ENCODE measurements around the gene ADSL.

ADSL gene

DNA sequence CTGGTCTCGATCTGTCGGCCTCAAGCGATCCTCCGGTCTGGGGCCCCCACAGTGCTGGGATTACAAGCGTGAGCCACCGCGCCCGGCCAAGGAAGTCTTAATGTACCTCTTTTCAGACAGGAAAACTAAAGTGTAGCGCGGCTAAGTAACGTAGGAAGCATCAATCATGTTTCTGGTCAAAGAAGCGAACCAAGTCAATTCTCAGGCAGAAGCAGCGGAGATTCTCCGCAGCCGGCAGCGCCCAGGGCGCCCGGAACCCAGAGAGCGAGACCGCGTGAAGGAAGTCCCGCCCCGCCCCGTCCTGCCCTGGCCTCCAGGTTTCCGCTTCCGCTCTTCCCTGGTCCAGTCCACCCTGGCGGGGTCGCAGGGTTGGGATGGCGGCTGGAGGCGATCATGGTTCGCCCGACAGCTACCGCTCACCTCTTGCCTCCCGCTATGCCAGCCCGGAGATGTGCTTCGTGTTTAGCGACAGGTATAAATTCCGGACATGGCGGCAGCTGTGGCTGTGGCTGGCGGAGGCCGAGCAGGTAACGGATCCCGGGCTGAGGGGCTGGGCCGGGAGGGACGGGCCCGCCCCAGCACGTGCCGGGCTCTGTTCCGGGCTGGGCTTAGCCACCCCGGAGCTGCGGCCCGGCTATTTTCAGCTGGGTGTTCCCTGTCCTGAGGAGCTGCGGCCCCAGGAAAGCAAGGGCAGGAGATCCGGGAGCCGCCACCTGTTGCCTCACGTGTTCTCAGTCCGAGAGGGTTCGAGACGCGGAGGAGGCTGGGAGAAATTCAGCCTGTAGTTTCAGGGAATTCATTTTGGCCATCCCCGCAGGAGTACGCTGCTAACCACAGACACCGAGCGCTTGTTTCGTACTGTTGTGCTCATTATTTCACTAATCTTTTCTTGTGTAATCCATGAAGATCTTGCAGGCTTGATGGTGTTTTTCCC lies at the start of gene ADSL:
Gene ADSL, plus strand, starts transcription at position 316 of the 934 bp plus-strand sequence. Its CDS starts 59 bp downstream, at position 375.
- no peak for TF ChIP-seq CTCF (conservative IDR thresholded peaks at IDR 0.05)
- TF ChIP-seq ZFX (IDR thresholded peaks at IDR 0.05): peak; percentile 59
- peak within 1 kb of the TSS; percentile 85 for H3K27ac ChIP-seq

DNA sequence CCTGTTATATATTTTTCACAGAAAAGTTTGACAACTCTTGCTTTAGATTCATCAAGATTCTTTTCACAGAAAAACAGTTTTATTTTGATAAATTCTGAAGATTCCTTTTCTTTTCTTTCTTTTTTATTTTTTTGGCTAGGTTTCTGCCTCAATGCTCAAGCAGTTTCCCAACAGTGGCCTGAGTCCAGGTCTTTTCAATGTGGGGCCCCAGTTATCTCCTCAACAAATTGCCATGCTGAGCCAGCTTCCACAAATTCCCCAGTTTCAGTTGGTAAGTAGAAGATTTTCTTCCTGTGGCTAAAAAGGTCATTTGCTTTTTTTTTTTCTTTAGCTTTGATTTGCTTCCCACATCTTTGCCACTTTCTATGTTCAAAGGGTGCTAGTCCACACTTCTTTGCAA lies 46.0 kb upstream of the ADSL start:
- no peak for TF ChIP-seq ZFX (IDR thresholded peaks at IDR 0.05)
- no peak overlapping the region for H3K27ac ChIP-seq

DNA sequence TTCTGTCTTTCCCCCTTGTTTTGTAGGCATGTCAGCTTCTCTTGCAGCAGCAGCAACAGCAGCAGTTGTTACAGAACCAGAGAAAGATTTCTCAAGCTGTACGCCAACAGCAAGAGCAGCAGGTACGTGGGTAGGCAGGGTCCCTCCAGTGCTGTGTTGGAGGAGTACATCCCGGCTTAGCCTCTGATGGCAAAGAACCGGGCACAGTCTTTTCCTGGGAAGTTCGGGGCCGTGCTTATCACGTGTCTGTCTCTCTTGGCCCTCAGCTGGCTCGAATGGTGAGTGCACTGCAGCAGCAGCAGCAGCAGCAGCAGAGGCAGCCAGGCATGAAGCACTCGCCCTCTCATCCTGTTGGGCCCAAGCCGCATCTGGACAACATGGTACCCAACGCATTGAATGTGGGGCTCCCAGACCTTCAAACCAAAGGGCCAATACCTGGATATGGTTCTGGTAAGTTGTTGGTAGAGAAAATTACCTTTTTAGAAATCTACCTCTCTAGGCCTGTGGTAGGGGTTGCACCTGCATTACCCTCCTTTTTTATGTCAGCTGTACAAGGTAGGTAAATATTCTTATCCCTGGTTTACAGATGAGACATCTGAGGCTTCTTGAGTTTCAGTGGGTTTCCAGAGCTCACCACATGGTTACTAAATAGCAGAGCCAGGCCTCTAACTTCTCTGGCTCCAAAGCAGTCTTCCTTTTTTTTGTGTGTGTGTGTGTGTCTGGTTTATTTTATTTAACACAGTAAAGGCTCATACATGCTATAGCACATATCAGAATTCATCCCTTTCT lies 45.2 kb upstream of the ADSL start:
- no peak overlapping the region for H3K27ac ChIP-seq
- no peak for TF ChIP-seq CTCF (conservative IDR thresholded peaks at IDR 0.05)
- no peak for TF ChIP-seq ZFX (IDR thresholded peaks at IDR 0.05)

GRCh38 chr22:40302149-40302548 lies 44.2 kb upstream of the ADSL start:
- TF ChIP-seq CTCF (conservative IDR thresholded peaks at IDR 0.05): no peak
- TF ChIP-seq ZFX (IDR thresholded peaks at IDR 0.05): no peak
- H3K27ac ChIP-seq: no peak overlapping the region

- no peak for TF ChIP-seq ZFX (IDR thresholded peaks at IDR 0.05)
- TF ChIP-seq CTCF (conservative IDR thresholded peaks at IDR 0.05): no peak
- H3K27ac ChIP-seq: no peak overlapping the region
Measured at GRCh38 chr22:40305625-40306024, 40.7 kb upstream of the ADSL start.

GRCh38 chr22:40308999-40309573 lies 37.2 kb upstream of the ADSL start:
- no peak overlapping the region for H3K27ac ChIP-seq
- no peak for TF ChIP-seq ZFX (IDR thresholded peaks at IDR 0.05)
- no peak for TF ChIP-seq CTCF (conservative IDR thresholded peaks at IDR 0.05)

DNA sequence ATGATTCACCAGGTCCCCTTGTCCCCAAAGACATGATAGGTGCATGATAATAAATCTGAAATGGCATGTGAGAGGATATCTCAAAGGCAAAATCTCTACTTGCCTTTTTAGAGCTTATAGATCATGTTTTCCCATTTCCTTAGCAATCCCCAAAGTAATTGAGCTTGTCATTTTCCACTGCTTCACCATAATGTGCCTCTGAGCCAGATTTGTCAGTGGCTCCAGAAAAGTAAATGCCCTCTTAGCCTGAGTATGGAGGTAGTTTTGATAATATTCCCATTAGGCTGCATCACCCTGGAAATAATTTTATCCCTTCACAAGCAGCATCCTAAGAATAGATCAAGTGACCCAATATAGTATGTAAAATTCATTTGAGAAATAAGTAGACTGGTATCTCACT lies 36.7 kb upstream of the ADSL start:
- H3K27ac ChIP-seq: no peak overlapping the region
- TF ChIP-seq ZFX (IDR thresholded peaks at IDR 0.05): no peak
- no peak for TF ChIP-seq CTCF (conservative IDR thresholded peaks at IDR 0.05)

All from C4-2B (cell line).